GM12878 (cell line): Measurements from ENCODE around the gene ZMIZ2. TPM values are rescaled to one million over a fixed set of nuclear protein-coding genes. Genes with fewer than 3 reads are reported as not detected.

Source experiments
- ATAC-seq: fragments of 200-7000 bp; cut with Tn5 transposase; 3 replicates; pipeline ENCODE4 v1.9.1; 2020; ENCODE audit warnings: mild to moderate bottlenecking, moderate library complexity
- BruUV-seq: library from RNA; stranded (reverse); fragments of 400-500 nt; replicated peaks from 2 replicates; lab custom pipeline; 2021; lab: Mats Ljungman, UMichigan
- CTCF ChIA-PET: fragments of 300-600 bp; sonication (Branson Sonifier 250); formaldehyde crosslinking; extraction: SDS; loops from one replicate; lab custom pipeline; 2021; ENCODE audit warnings: inconsistent platforms; lab: Yijun Ruan, JAX
- POLR2A ChIA-PET: fragments of 350-600 bp; formaldehyde crosslinking; extraction: SDS; loops from one replicate; lab custom pipeline; 2021; ENCODE audit warnings: inconsistent platforms; lab: Charles Lee
- RAD21 ChIA-PET: fragments of 300-600 bp; sonication (Branson Sonifier 250); formaldehyde crosslinking; loops from one replicate; lab custom pipeline; 2023; ENCODE audit warnings: antibody characterized with exemption; ENCODE audit not compliant: unreplicated experiment; lab: Charles Lee
- SMC1A ChIA-PET: fragments of 300-600 bp; sonication (Branson Sonifier 250); formaldehyde crosslinking; loops from one replicate; lab custom pipeline; 2023; ENCODE audit not compliant: unreplicated experiment, uncharacterized antibody; lab: Charles Lee
- DNase-seq: peaks from one replicate; pipeline ENCODE4 v3.0.0-alpha.2; 2011; ENCODE audit warnings: low read depth, low spot score
- FAIRE-seq: peaks from 3 replicates; lab custom pipeline; 2011; peaks lifted over from hg19 to GRCh38; lab: Jason Lieb, UNC
- H2AFZ ChIP-seq: 2 replicates; pipeline ENCODE4 v1.6.0; 2011; ENCODE audit warnings: low read depth, low read length, control low read depth; ENCODE audit not compliant: control insufficient read depth
- H3K27ac ChIP-seq: 2 replicates; pipeline ENCODE4 v1.5.1; 2011; ENCODE audit warnings: control low read depth; ENCODE audit not compliant: control insufficient read depth, insufficient read depth
- H3K27me3 ChIP-seq, 2 experiments: replicated peaks in 1 of 2; 2 replicates each; pipeline versions ENCODE4 v1.6.0 to v1.6.1; 2011; ENCODE audit warnings: low read length in 1 of 2; ENCODE audit not compliant: control insufficient read depth in 2 of 2, insufficient read depth in 2 of 2
- H3K36me3 ChIP-seq, 2 experiments: 2 replicates each; pipeline ENCODE4 v1.5.1; 2011; ENCODE audit warnings: low read length in 1 of 2; ENCODE audit not compliant: control insufficient read depth in 2 of 2, insufficient read depth in 2 of 2
- H3K4me1 ChIP-seq: 2 replicates; pipeline ENCODE4 v1.6.1; 2011; ENCODE audit warnings: mild to moderate bottlenecking, low read length, moderate library complexity, mixed read lengths; ENCODE audit not compliant: control insufficient read depth, insufficient read depth
- H3K4me2 ChIP-seq: 2 replicates; pipeline ENCODE4 v1.6.0; 2011; ENCODE audit warnings: control low read depth; ENCODE audit not compliant: control insufficient read depth, insufficient read depth
- H3K4me3 ChIP-seq: fragments of 200-600 bp; sonication (generic); 2 replicates; pipeline ENCODE4 v1.5.1; 2016
- H3K79me2 ChIP-seq: 2 replicates; pipeline ENCODE4 v1.6.0; 2011; ENCODE audit warnings: low read length; ENCODE audit not compliant: control insufficient read depth, insufficient read depth
- H3K9ac ChIP-seq: 2 replicates; pipeline ENCODE4 v1.8.0; 2011; ENCODE audit warnings: low read length, control low read depth, mixed read lengths; ENCODE audit not compliant: control insufficient read depth, insufficient read depth
- H3K9me3 ChIP-seq: replicated peaks from 3 replicates; pipeline ENCODE4 v1.5.1; 2011; ENCODE audit warnings: mild to moderate bottlenecking, low read length; ENCODE audit not compliant: control insufficient read depth, insufficient read depth
- H4K20me1 ChIP-seq: 2 replicates; pipeline ENCODE4 v1.6.0; 2011; ENCODE audit not compliant: control insufficient read depth, insufficient read depth
- CBX3 ChIP-seq: fragments of 200-600 bp; sonication (generic); IDR thresholded peaks from 2 replicates; pipeline ENCODE4 v1.6.1; 2016; ENCODE audit warnings: low read depth, borderline replicate concordance
- CBX5 ChIP-seq: sonication (generic); IDR thresholded peaks from 2 replicates; pipeline ENCODE4 v1.6.1; 2016; ENCODE audit warnings: low read depth, moderate library complexity, mild to moderate bottlenecking, inconsistent platforms
- CEBPZ ChIP-seq: fragments of 150-350 bp; IDR thresholded peaks from 2 replicates; pipeline ENCODE4 v1.6.1; 2016; ENCODE audit warnings: low read depth, low read length
- MEF2A ChIP-seq: IDR thresholded peaks from 2 replicates; pipeline ENCODE4 v1.6.1; 2011; ENCODE audit warnings: low read depth, mild to moderate bottlenecking, low read length, moderate library complexity; ENCODE audit not compliant: insufficient read depth
- POLR2A ChIP-seq: IDR thresholded peaks from 2 replicates; pipeline ENCODE4 v1.6.1; 2011; ENCODE audit warnings: low read depth, mild to moderate bottlenecking, low read length
- POLR2AphosphoS2 ChIP-seq: IDR thresholded peaks from 2 replicates; pipeline ENCODE4 v1.6.1; 2011; ENCODE audit warnings: low read depth, mild to moderate bottlenecking, low read length, improper control_type of control experiment, moderate library complexity
- SMAD1 ChIP-seq: fragments of 450-650 bp; IDR thresholded peaks from 2 replicates; pipeline ENCODE4 v1.6.1; 2018; ENCODE audit warnings: mild to moderate bottlenecking, low read depth; ENCODE audit not compliant: partially characterized antibody
- SRF ChIP-seq, 2 experiments: IDR thresholded peaks; 2 replicates each; pipeline ENCODE4 v1.6.1; 2011; ENCODE audit warnings: low read depth in 2 of 2, low read length in 2 of 2, mild to moderate bottlenecking in 1 of 2, moderate library complexity in 1 of 2
- TCF3 ChIP-seq: IDR thresholded peaks from 2 replicates; pipeline ENCODE4 v1.6.1; 2012; ENCODE audit warnings: low read depth, mild to moderate bottlenecking, low read length, borderline replicate concordance; ENCODE audit not compliant: insufficient read depth
- YY1 ChIP-seq: IDR thresholded peaks from 2 replicates; pipeline ENCODE4 v1.6.1; 2011; ENCODE audit warnings: low read depth, mild to moderate bottlenecking, low read length
- ZNF384 ChIP-seq: IDR thresholded peaks from 2 replicates; pipeline ENCODE4 v1.6.1; 2012; ENCODE audit warnings: low read depth, mild to moderate bottlenecking, low read length, improper control_type of control experiment, borderline replicate concordance
- WGBS: methylation state at CpG from one replicate; pipeline ENCODE4 v1.1.6; 2016; ENCODE audit warnings: low lambda C conversion rate; ENCODE audit not compliant: insufficient replicate concordance, insufficient coverage; ENCODE audit errors: missing lambda C conversion rate; 5-methylcytosine and 5-hydroxymethylcytosine counted together
- in situ Hi-C: fragments of 300-500 bp; cut with MboI; formaldehyde crosslinking; loops from 9 replicates; pipeline ENCODE4 v1.14.3; 2018; ENCODE audit warnings: mixed read lengths
- intact Hi-C: fragments of 100-400 bp; cut with micrococcal nuclease; formaldehyde crosslinking; loops from one replicate; pipeline ENCODE4 v1.14.2; 2022; ENCODE audit not compliant: unreplicated experiment
- polyA plus RNA-seq, 11 experiments: library from polyadenylated mRNA; depleted of rRNA in 4 of 11; unstranded in 6 of 11; stranded (reverse) in 5 of 11; fragments of >200 nt; fragmentation: Nextera tagmentation in 4 of 11; fragmentation: Illumina TruSeq in 1 of 11; extraction: Ambion mirVana in 4 of 11; extraction: Trizol in 1 of 11; gene quantifications; 1 replicate in 1 of 11; 2 replicates in 10 of 11; pipeline versions ENCODE4 v1.2.1 to v1.2.3, GENCODE V29; 2011 to 2016; ENCODE audit warnings: inconsistent platforms in 2 of 11, missing spikeins in 2 of 11, low read depth in 1 of 11
- total RNA-seq, 4 experiments: library from RNA; depleted of rRNA in 3 of 4; stranded (reverse); fragments of >200 nt in 3 of 4; fragmentation: Illumina TruSeq in 1 of 4; extraction: Trizol in 1 of 4; gene quantifications; 2 replicates each; pipeline versions ENCODE4 v1.2.1 to v1.2.3, GENCODE V29; 2013 to 2021

Gene ZMIZ2
- total and polyA plus RNA-seq, 10 of the 15 experiments (the other 5 are each of a cell fraction or from before 2014, with no cell fraction given): 0.71 to 158 (median 17.0) TPM

GRCh38 chr7:44761207-44762161, 12.8 kb downstream of the ZMIZ2 start:
- 95% methylated on average over 40 of the region's 48 CpGs for whole genome bisulfite sequencing
- H3K4me2 ChIP-seq: no peak overlapping the region
- ATAC-seq (no peak), DNase-seq (no peak), FAIRE-seq (no peak)
- H3K9ac ChIP-seq: no peak overlapping the region
- H3K4me1 ChIP-seq: no peaks in the 10 kb centered on the region
- H3K27ac ChIP-seq: no peak overlapping the region
- SMC1A ChIA-PET: interaction anchor here (1.0 kb wide), 1 partner anchor 37 kb away, joined by 3 read pairs; no protein-coding TSS in a partner anchor
- H4K20me1 ChIP-seq: no peaks in the 10 kb centered on the region
- RAD21 ChIA-PET: interaction anchor here (1.2 kb wide), 1 partner anchor 178 kb away, joined by 3 read pairs; no protein-coding TSS in a partner anchor
- no TSS peak for BruUV-seq
- intact Hi-C loops: no loop called here
- H3K27me3 ChIP-seq: no peaks in the 10 kb centered on the region
- no peak overlapping the region for H3K4me3 ChIP-seq
- TF ChIP-seq POLR2A: peak; percentile 34; the same call in 1 of the 2 replicates
- no peak for TF ChIP-seq POLR2AphosphoS2
- TF ChIP-seq, all 136 proteins: peak for 1
- ChIA-PET POLR2A (interaction anchor here (0.6 kb wide), 1 partner anchor 12 kb away, joined by 5 read pairs; no protein-coding TSS in a partner anchor), CTCF (no interaction called here)
- peaks cover 20 to 55% of the 10 kb centered on the region in 2 experiments for H3K36me3 ChIP-seq
- H3K9me3 ChIP-seq: no peaks in the 10 kb centered on the region
- H2AFZ ChIP-seq: no peak overlapping the region
- in situ Hi-C loops: no loop called here
- peaks cover under 1% of the 10 kb centered on the region; the same call in 1 of the 2 replicates for H3K79me2 ChIP-seq

- 77% methylated on average over 9 of the region's 9 CpGs for WGBS
- peaks cover 22 to 55% of the 10 kb centered on the region in 2 experiments for H3K36me3 ChIP-seq
- FAIRE-seq (no peak), DNase-seq (no peak), ATAC-seq (no peak)
- ChIA-PET SMC1A (no interaction called here), POLR2A (no interaction called here), RAD21 (interaction anchor here (1.2 kb wide), 1 partner anchor 179 kb away, joined by 3 read pairs; no protein-coding TSS in a partner anchor), CTCF (no interaction called here)
- H3K9ac ChIP-seq: no peak overlapping the region
- H3K27ac ChIP-seq: no peak overlapping the region
- H4K20me1 ChIP-seq: no peaks in the 10 kb centered on the region
- H3K79me2 ChIP-seq: no peaks in the 10 kb centered on the region
- intact Hi-C loops (no loop called here), in situ Hi-C loops (no loop called here)
- H3K4me2 ChIP-seq: no peak overlapping the region
- no peaks in the 10 kb centered on the region for H3K9me3 ChIP-seq
- no peak overlapping the region for H3K4me3 ChIP-seq
- no peak overlapping the region for H2AFZ ChIP-seq
- no TSS peak for BruUV-seq
- H3K27me3 ChIP-seq: no peaks in the 10 kb centered on the region
- peaks cover 3% of the 10 kb centered on the region for H3K4me1 ChIP-seq
- TF ChIP-seq MEF2A: no peak
- no peak for TF ChIP-seq ZNF384
- TF ChIP-seq YY1: no peak
- TF ChIP-seq SRF (IDR thresholded peaks at IDR 0.05; ENCODE audit: low read depth in 2 of 2, low read length in 2 of 2): no peak
- no peak for TF ChIP-seq TCF3
- no peak for TF ChIP-seq POLR2AphosphoS2
- no peak for TF ChIP-seq SMAD1
- no peak for TF ChIP-seq CEBPZ
- TF ChIP-seq CBX5: no peak
- TF ChIP-seq CBX3: no peak
Observed at GRCh38 chr7:44762300-44762699, 13.7 kb downstream of the ZMIZ2 start.
